K562 (cell line): ENCODE measurements around the gene CST7. TPM values are rescaled to one million over a fixed set of nuclear protein-coding genes. Genes with fewer than 3 reads are reported as not detected.
"Not testable (repeated sequence)": the region's sequence is repeated elsewhere in the genome, so short reads cannot be mapped to it uniquely, and the experiment has no call there.

ENCODE experiments used
- ATAC-seq: fragments of 200-7000 bp; cut with Tn5 transposase; 3 replicates; pipeline ENCODE4 v1.9.1; 2020; ENCODE audit warnings: moderate library complexity
- BruUV-seq: library from RNA; stranded (reverse); fragments of 400-500 nt; replicated peaks from 2 replicates; lab custom pipeline; 2021; lab: Mats Ljungman, UMichigan
- CTCF ChIA-PET: fragments of 300-600 bp; formaldehyde crosslinking; extraction: SDS; loops from one replicate; lab custom pipeline; 2021; ENCODE audit warnings: low intra/inter-chr PET ratio; lab: Yijun Ruan, JAX
- POLR2A ChIA-PET: fragments of 300-600, 350-650 bp; sonication (Branson Sonifier 250); formaldehyde crosslinking; extraction: SDS; loops from one replicate; lab custom pipeline; 2021; ENCODE audit warnings: antibody characterized with exemption, inconsistent platforms; lab: Yijun Ruan, JAX
- DNase-seq, 4 experiments: peaks; one replicate each; pipeline versions ENCODE4 v3.0.0 to v3.0.0-alpha.2; 2011 to 2018; ENCODE audit warnings: low spot score in 3 of 4, mixed read lengths in 3 of 4; ENCODE audit errors: extremely low read depth in 1 of 4
- FAIRE-seq: peaks from 2 replicates; lab custom pipeline; 2011; peaks lifted over from hg19 to GRCh38; lab: Jason Lieb, UNC
- H2AFZ ChIP-seq: 2 replicates; pipeline ENCODE4 v1.6.0; 2011; ENCODE audit warnings: low read depth, low read length, control low read depth, inconsistent platforms
- H3K27ac ChIP-seq: fragments of 200-600 bp; 3 replicates; pipeline ENCODE4 v1.8.0; 2011; ENCODE audit warnings: low read depth, mild to moderate bottlenecking, control low read depth, inconsistent platforms, low read length, moderate library complexity, mixed read lengths; ENCODE audit errors: extremely low read depth
- H3K27me3 ChIP-seq, 2 experiments: fragments of 300-600 bp in 1 of 2; 2 replicates in 1 of 2; 3 replicates in 1 of 2; pipeline versions ENCODE4 v1.6.0 to v1.8.0; 2011; ENCODE audit warnings: inconsistent platforms in 2 of 2, low read length in 2 of 2, mild to moderate bottlenecking in 1 of 2, mixed read lengths in 1 of 2, moderate library complexity in 1 of 2; ENCODE audit not compliant: control insufficient read depth in 2 of 2, insufficient read depth in 2 of 2
- H3K36me3 ChIP-seq: fragments of 300-600 bp; 3 replicates; pipeline ENCODE4 v1.8.0; 2011; ENCODE audit warnings: mild to moderate bottlenecking, low read length, inconsistent platforms; ENCODE audit not compliant: control insufficient read depth, insufficient read depth
- H3K4me1 ChIP-seq, 2 experiments: fragments of 200-600 bp in 1 of 2; replicated peaks in 1 of 2; 2 replicates in 1 of 2; 3 replicates in 1 of 2; pipeline versions ENCODE4 v1.5.1 to v1.8.0; 2011; ENCODE audit warnings: inconsistent platforms in 2 of 2, low read length in 2 of 2, mild to moderate bottlenecking in 1 of 2, mixed read lengths in 1 of 2, moderate library complexity in 1 of 2; ENCODE audit not compliant: control insufficient read depth in 2 of 2, insufficient read depth in 2 of 2
- H3K4me2 ChIP-seq: 2 replicates; pipeline ENCODE4 v1.6.1; 2011; ENCODE audit warnings: low read length, control low read depth, inconsistent platforms, mixed read lengths; ENCODE audit not compliant: insufficient read depth
- H3K4me3 ChIP-seq: fragments of 200-600 bp; sonication (generic), shearing (Covaris generic); 2 replicates; pipeline ENCODE4 v1.5.1; 2016; ENCODE audit warnings: control low read depth, inconsistent platforms
- H3K79me2 ChIP-seq: fragments of 200-600 bp; 3 replicates; pipeline ENCODE4 v1.8.0; 2011; ENCODE audit warnings: low read length, inconsistent platforms; ENCODE audit not compliant: control insufficient read depth, insufficient read depth
- H3K9ac ChIP-seq, 2 experiments: 2 replicates each; pipeline versions ENCODE4 v1.6.0 to v1.6.1; 2011; ENCODE audit warnings: low read depth in 2 of 2, low read length in 2 of 2, control low read depth in 1 of 2, inconsistent platforms in 1 of 2, mild to moderate bottlenecking in 1 of 2, mixed read lengths in 1 of 2; ENCODE audit not compliant: insufficient read depth in 1 of 2
- H3K9me1 ChIP-seq: one replicate; pipeline ENCODE4 v1.6.0; 2011; ENCODE audit warnings: inconsistent platforms, mild to moderate bottlenecking, low read length, moderate library complexity; ENCODE audit not compliant: control insufficient read depth, insufficient read depth
- H3K9me3 ChIP-seq: replicated peaks from 2 replicates; pipeline ENCODE4 v1.5.1; 2011; ENCODE audit warnings: low read depth, low read length, inconsistent platforms; ENCODE audit not compliant: control insufficient read depth, insufficient read depth
- H4K20me1 ChIP-seq: replicated peaks from 2 replicates; pipeline ENCODE4 v1.6.1; 2011; ENCODE audit warnings: low read length, inconsistent platforms, mixed read lengths; ENCODE audit not compliant: control insufficient read depth, insufficient read depth
- ADNP ChIP-seq: fragments of 200-800 bp; sonication (Bioruptor generic); IDR thresholded peaks from 2 replicates; pipeline ENCODE4 v1.6.1; 2016; ENCODE audit warnings: missing genetic modification characterization, missing compliant biosample characterization
- CREBBP ChIP-seq: IDR thresholded peaks from one replicate; pipeline ENCODE4 v1.6.1; 2012; ENCODE audit warnings: low read depth, mild to moderate bottlenecking, control low read depth, inconsistent platforms, low read length
- DEAF1 ChIP-seq: fragments of 450-650 bp; formaldehyde crosslinking; IDR thresholded peaks from 2 replicates; pipeline ENCODE4 v1.4.0; 2020; ENCODE audit warnings: mild to moderate bottlenecking, moderate library complexity
- DLX4 ChIP-seq: fragments of 250-450 bp; sonication (Bioruptor Pico); IDR thresholded peaks from 2 replicates; pipeline ENCODE4 v1.6.1; 2021; ENCODE audit warnings: mild to moderate bottlenecking
- FOXA1 ChIP-seq: fragments of 450-650 bp; IDR thresholded peaks from 2 replicates; pipeline ENCODE4 v1.6.1; 2016; ENCODE audit warnings: mild to moderate bottlenecking, borderline replicate concordance
- HDGF ChIP-seq: fragments of 450-650 bp; IDR thresholded peaks from 2 replicates; pipeline ENCODE4 v1.6.1; 2016
- MEF2A ChIP-seq: IDR thresholded peaks from 2 replicates; pipeline ENCODE4 v1.6.1; 2011; ENCODE audit warnings: low read depth, mild to moderate bottlenecking, low read length, moderate library complexity; ENCODE audit not compliant: control insufficient read depth
- MTA3 ChIP-seq: fragments of 450-650 bp; formaldehyde crosslinking; IDR thresholded peaks from 2 replicates; pipeline ENCODE4 v1.6.1; 2017; ENCODE audit warnings: mild to moderate bottlenecking, borderline replicate concordance
- PRMT5 ChIP-seq: sonication (generic); formaldehyde crosslinking; IDR thresholded peaks from 2 replicates; pipeline ENCODE4 v1.5.0; 2020; ENCODE audit warnings: missing genetic modification reagents
- TFAP4 ChIP-seq: sonication (generic); formaldehyde crosslinking; IDR thresholded peaks from 2 replicates; pipeline ENCODE4 v1.8.0; 2022; ENCODE audit warnings: missing genetic modification reagents, mild to moderate bottlenecking, moderate library complexity, borderline replicate concordance
- ZNF354B ChIP-seq: fragments of 250-450 bp; sonication (Bioruptor Pico); IDR thresholded peaks from 2 replicates; pipeline ENCODE4 v1.4.0; 2020
- ZNF436 ChIP-seq: fragments of 250-450, 450-650 bp; sonication (Bioruptor Pico); formaldehyde crosslinking; IDR thresholded peaks from 2 replicates; pipeline ENCODE4 v1.7.0; 2020; ENCODE audit warnings: mild to moderate bottlenecking
- WGBS: fragments of 100-300 bp; shearing (Covaris generic); methylation state at CpG from one replicate; pipeline ENCODE4 v1.1.6; 2016; ENCODE audit warnings: low coverage, mixed read lengths; ENCODE audit not compliant: insufficient coverage; ENCODE audit errors: missing lambda C conversion rate; 5-methylcytosine and 5-hydroxymethylcytosine counted together
- in situ Hi-C: fragments of 300-500 bp; cut with MboI; formaldehyde crosslinking; loops from 4 replicates; pipeline ENCODE4 v1.15.0; 2018; ENCODE audit warnings: inconsistent platforms, mixed read lengths
- intact Hi-C: fragments of 100-400 bp; cut with micrococcal nuclease; formaldehyde crosslinking; loops from 2 replicates; pipeline ENCODE4 v1.14.2; 2022
- polyA plus RNA-seq, 8 experiments: library from polyadenylated mRNA; depleted of rRNA in 4 of 8; stranded (reverse) in 5 of 8; unstranded in 3 of 8; fragments of >200 nt; fragmentation: Nextera tagmentation in 2 of 8; fragmentation: Illumina TruSeq in 1 of 8; extraction: Ambion mirVana in 2 of 8; extraction: Trizol in 1 of 8; gene quantifications; 2 replicates each; pipeline versions ENCODE4 v1.2.1 to v1.2.3, GENCODE V29; 2011 to 2014; ENCODE audit warnings: inconsistent platforms in 1 of 8, missing spikeins in 1 of 8
- total RNA-seq, 7 experiments: library from RNA; depleted of rRNA in 6 of 7; stranded (reverse); fragments of >200 nt in 6 of 7; fragmentation: Illumina TruSeq in 2 of 7; extraction: Trizol in 2 of 7; gene quantifications; 2 replicates each; pipeline versions ENCODE4 v1.2.1 to v1.2.3, GENCODE V29; 2011 to 2021; ENCODE audit warnings: low replicate concordance in 1 of 7

The CST7 gene
- total and polyA plus RNA-seq, 9 of the 15 experiments (the other 6 are each of a cell fraction or from before 2014, with no cell fraction given), result not detected

- Histone ChIP-seq H4K20me1 (no peaks in the 10 kb centered on the region), H3K4me1 (peaks cover 0 to 8% of the 10 kb centered on the region in 2 experiments; a peak in 2 of 5 replicates), H2AFZ (no peak overlapping the region), H3K27me3 (no peaks in the 10 kb centered on the region; a peak in 1 of 5 replicates), H3K4me3 (no peak overlapping the region), H3K79me2 (no peaks in the 10 kb centered on the region), H3K4me2 (no peak overlapping the region), H3K9me3 (no peaks in the 10 kb centered on the region), H3K27ac (no peak overlapping the region), H3K36me3 (no peaks in the 10 kb centered on the region), H3K9ac (no peak overlapping the region), H3K9me1 (no peaks in the 10 kb centered on the region)
- CTCF ChIA-PET, result interaction anchor here (0.7 to 1.0 kb wide), 3 partner anchors 335 to 754 kb away, joined by 3 to 4 read pairs (median 4); no protein-coding TSS in a partner anchor
- in situ Hi-C loops (loop anchor here (5.0 to 25.0 kb wide), 2 partner anchors 757 to 1252 kb away; no protein-coding TSS in a partner anchor), intact Hi-C loops (loop anchor here (5.0 to 10.0 kb wide), 3 partner anchors 134 to 982 kb away; no protein-coding TSS in a partner anchor)
- POLR2A ChIA-PET, result no interaction called here
- no TSS peak for BruUV-seq
- ATAC-seq (peak; percentile 22; the same call in 1 of the 3 replicates), FAIRE-seq (no peak), DNase-seq (no peak)
- TF ChIP-seq DLX4 (CRISPR knock-in tag), result no peak
- no peak for TF ChIP-seq ZNF436
- no peak for TF ChIP-seq HDGF
- no peak for TF ChIP-seq DEAF1 (CRISPR knock-in tag)
- no peak for TF ChIP-seq MEF2A
- no peak for TF ChIP-seq ADNP
- no peak for TF ChIP-seq FOXA1
- TF ChIP-seq PRMT5 (CRISPR knock-in tag), result no peak
- TF ChIP-seq ZNF354B (CRISPR knock-in tag), result no peak
- no peak for TF ChIP-seq MTA3
- no peak for TF ChIP-seq TFAP4 (CRISPR knock-in tag)
- TF ChIP-seq CREBBP, result no peak
- under 1% methylated on average over 10 of the region's 17 CpGs for WGBS
Observed at GRCh38 chr20:24918579-24919566, 30.2 kb upstream of the CST7 start.

DNA sequence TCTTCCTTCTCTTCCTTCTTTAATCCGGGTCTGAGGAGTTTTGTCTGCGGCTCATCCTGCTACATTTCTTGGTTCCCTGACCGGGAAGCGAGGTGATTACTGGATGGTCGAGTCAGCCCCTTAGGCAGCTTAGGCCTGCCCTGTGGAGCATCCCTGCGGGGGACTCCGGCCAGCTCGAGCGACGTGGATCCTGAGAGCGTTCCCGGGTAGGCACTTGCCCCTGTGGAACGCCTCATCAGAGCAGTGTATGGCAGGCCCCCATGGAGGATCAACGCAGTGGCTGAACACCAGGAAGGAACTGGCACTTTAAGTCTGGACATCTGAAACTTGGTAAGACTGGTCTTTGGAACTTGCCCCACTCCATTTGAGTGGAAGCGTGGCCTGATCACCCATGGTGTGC is 29.4 kb upstream of the CST7 start:
- H4K20me1 ChIP-seq, DNase-seq, H3K9ac ChIP-seq, H3K27ac ChIP-seq, H3K79me2 ChIP-seq, H3K4me1 ChIP-seq, CTCF ChIA-PET, H3K4me3 ChIP-seq, H2AFZ ChIP-seq, BruUV-seq, H3K36me3 ChIP-seq, H3K4me2 ChIP-seq, FAIRE-seq, H3K9me3 ChIP-seq, POLR2A ChIA-PET, ATAC-seq, H3K27me3 ChIP-seq, H3K9me1 ChIP-seq: not testable (repeated sequence)
- intact Hi-C loops (loop anchor here (5.0 to 10.0 kb wide), 3 partner anchors 135 to 982 kb away; no protein-coding TSS in a partner anchor), in situ Hi-C loops (loop anchor here (5.0 to 25.0 kb wide), 2 partner anchors 757 to 1252 kb away; no protein-coding TSS in a partner anchor)
- WGBS, result 2% methylated on average over 9 of the region's 15 CpGs
